Loucy (cell line): ENCODE measurements around the gene CFAP54.

Experiments used
- H2AFZ ChIP-seq: fragments of 200-600 bp; sonication (generic); 2 replicates; pipeline ENCODE4 v1.6.0; 2016; ENCODE audit warnings: antibody characterized with exemption, mild to moderate bottlenecking, low read length, moderate library complexity
- H3F3A ChIP-seq: fragments of 200-600 bp; 2 replicates; pipeline ENCODE4 v1.6.0; 2016; ENCODE audit warnings: antibody characterized with exemption, low read depth, mild to moderate bottlenecking
- H3K27me3 ChIP-seq: fragments of 200-600 bp; sonication (generic); 2 replicates; pipeline ENCODE4 v1.6.1; 2014; ENCODE audit warnings: low read length, mild to moderate bottlenecking; ENCODE audit not compliant: insufficient read depth, poor library complexity, severe bottlenecking
- H3K36me3 ChIP-seq: fragments of 200-600 bp; sonication (generic); 2 replicates; pipeline ENCODE4 v1.6.1; 2016; ENCODE audit warnings: low read length; ENCODE audit not compliant: insufficient read depth
- H3K4me1 ChIP-seq: fragments of 200-600 bp; sonication (generic); 2 replicates; pipeline ENCODE4 v1.5.1; 2014; ENCODE audit warnings: low read length, mild to moderate bottlenecking; ENCODE audit not compliant: insufficient read depth, poor library complexity, severe bottlenecking
- H3K4me2 ChIP-seq: fragments of 200-600 bp; sonication (generic); 2 replicates; pipeline ENCODE4 v1.6.0; 2014; ENCODE audit warnings: antibody characterized with exemption, low read length, low read depth, mild to moderate bottlenecking; ENCODE audit not compliant: poor library complexity, severe bottlenecking
- H3K4me3 ChIP-seq: fragments of 200-600 bp; sonication (generic); 2 replicates; pipeline ENCODE4 v1.5.1; 2014; ENCODE audit warnings: low read length, mild to moderate bottlenecking, mixed read lengths; ENCODE audit not compliant: poor library complexity, severe bottlenecking
- H3K79me2 ChIP-seq: fragments of 200-600 bp; sonication (generic); 2 replicates; pipeline ENCODE4 v1.6.1; 2014; ENCODE audit warnings: low read length; ENCODE audit not compliant: insufficient read depth
- H3K9ac ChIP-seq: fragments of 200-600 bp; sonication (generic); 2 replicates; pipeline ENCODE4 v1.6.0; 2014; ENCODE audit warnings: mild to moderate bottlenecking, low read depth, low read length, moderate library complexity; ENCODE audit not compliant: poor library complexity, severe bottlenecking
- H3K9me2 ChIP-seq: fragments of 200-600 bp; sonication (generic); replicated peaks from 2 replicates; pipeline ENCODE4 v1.6.1; 2016; ENCODE audit warnings: low read depth, low read length, mixed read lengths
- H3K9me3 ChIP-seq: fragments of 200-600 bp; sonication (generic); 2 replicates; pipeline ENCODE4 v1.6.1; 2014; ENCODE audit warnings: mild to moderate bottlenecking, antibody characterized with exemption, low read length, low read depth; ENCODE audit not compliant: insufficient read depth
- H4K20me1 ChIP-seq: fragments of 200-600 bp; sonication (generic); 2 replicates; pipeline ENCODE4 v1.6.0; 2014; ENCODE audit warnings: antibody characterized with exemption, low read length, mild to moderate bottlenecking; ENCODE audit not compliant: insufficient read depth, poor library complexity, severe bottlenecking
- CTCF ChIP-seq: fragments of 200-600 bp; sonication (generic); conservative IDR thresholded peaks from 2 replicates; pipeline ENCODE4 v1.5.1; 2014; ENCODE audit warnings: mild to moderate bottlenecking, antibody characterized with exemption, low read length
- EZH2phosphoT487 ChIP-seq: fragments of 200-600 bp; IDR thresholded peaks from 2 replicates; pipeline ENCODE4 v1.6.1; 2018; ENCODE audit warnings: antibody characterized with exemption, mild to moderate bottlenecking, moderate library complexity, borderline replicate concordance

Gene CFAP54

GRCh38 chr12:96919510-96920210 is 430.3 kb downstream of the CFAP54 start:
- Histone ChIP-seq H3K9ac (no peak overlapping the region), H3K9me2 (no peaks in the 10 kb centered on the region), H3K27me3 (no peaks in the 10 kb centered on the region), H2AFZ (no peak overlapping the region), H3K4me1 (peaks cover 14% of the 10 kb centered on the region), H3K36me3 (peaks cover 43% of the 10 kb centered on the region), H4K20me1 (peaks cover 13% of the 10 kb centered on the region), H3K9me3 (peaks cover 6% of the 10 kb centered on the region; the same call in 1 of the 2 replicates), H3K4me2 (peak overlapping the region; percentile 45), H3K79me2 (peaks cover 42% of the 10 kb centered on the region), H3F3A (no peaks in the 10 kb centered on the region), H3K4me3 (no peak overlapping the region)
- no peak for TF ChIP-seq EZH2phosphoT487
- no peak for TF ChIP-seq CTCF
